HL-60 (cell line): ENCODE measurements around the gene MAGEB6.

Source experiments
- DNase-seq, 2 experiments: peaks; one replicate each; pipeline ENCODE4 v3.0.0-alpha.2; 2010 to 2020; ENCODE audit warnings: low read depth in 1 of 2, low spot score in 1 of 2
- H3K27ac ChIP-seq: fragments of 250-450 bp; sonication (Bioruptor Pico); replicated peaks from 2 replicates; pipeline ENCODE4 v1.5.1; 2020; ENCODE audit warnings: mild to moderate bottlenecking, moderate library complexity
- H3K27me3 ChIP-seq: fragments of 250-450 bp; sonication (Bioruptor Pico); 2 replicates; pipeline ENCODE4 v1.5.1; 2021; ENCODE audit warnings: mild to moderate bottlenecking, moderate library complexity; ENCODE audit not compliant: insufficient read depth, poor library complexity, severe bottlenecking
- H3K4me3 ChIP-seq: replicated peaks from 2 replicates; pipeline ENCODE4 v1.5.1; 2011; ENCODE audit warnings: mild to moderate bottlenecking, control low read depth, low read length; ENCODE audit not compliant: insufficient read depth
- CTCF ChIP-seq: IDR thresholded peaks from one replicate; pipeline ENCODE4 v1.5.1; 2011; ENCODE audit warnings: low read length, control low read depth, inconsistent platforms; ENCODE audit not compliant: insufficient read depth
- GABPA ChIP-seq: IDR thresholded peaks from 2 replicates; pipeline ENCODE4 v1.6.1; 2012; ENCODE audit warnings: low read depth
- POLR2AphosphoS5 ChIP-seq: IDR thresholded peaks from 2 replicates; pipeline ENCODE4 v1.6.1; 2012; ENCODE audit warnings: low read depth
- REST ChIP-seq: IDR thresholded peaks from 2 replicates; pipeline ENCODE4 v1.6.1; 2012; ENCODE audit warnings: low read depth; ENCODE audit not compliant: insufficient replicate concordance
- SPI1 ChIP-seq: IDR thresholded peaks from 2 replicates; pipeline ENCODE4 v1.6.1; 2012; ENCODE audit warnings: low read depth, mild to moderate bottlenecking, borderline replicate concordance

MAGEB6 gene

GRCh38 chrX:26219351-26219750 lies 27.1 kb downstream of the MAGEB6 start:
- no peak overlapping the region for H3K4me3 ChIP-seq
- TF ChIP-seq POLR2AphosphoS5 (no peak), REST (no peak), CTCF (no peak), GABPA (no peak), SPI1 (no peak)
- no peak for DNase-seq
- H3K27me3 ChIP-seq = no peaks in the 10 kb centered on the region
- H3K27ac ChIP-seq = no peak overlapping the region

GRCh38 chrX:26234177-26234576 lies 41.9 kb downstream of the MAGEB6 start:
- DNase-seq = no peak
- Histone ChIP-seq H3K4me3 (no peak overlapping the region), H3K27me3 (no peaks in the 10 kb centered on the region), H3K27ac (no peak overlapping the region)
- TF ChIP-seq GABPA (no peak), SPI1 (no peak)
